Stimulated activated CD8-positive, alpha-beta memory T cell treated with anti-CD3 and anti-CD28 coated beads, Interleukin-15, amount 100 ng/mL, for 1 hour (primary cell): ENCODE measurements around the gene ZNF317.

Source experiments
- DNase-seq: peaks from one replicate; pipeline ENCODE4 v3.0.0-alpha.2; 2020; ENCODE audit warnings: low read depth

Gene ZNF317

GRCh38 chr19:9140159-9140874 lies at the start of gene ZNF317:
TSS of gene ZNF317 (plus strand) at chr19:9140397. CDS start at chr19:9156017, 15,620 bp downstream.
- DNase-seq: peak; percentile 82

GRCh38 chr19:9107375-9107774 lies 32.8 kb upstream of the ZNF317 start, which contains the start of gene OR7G2:
TSS of gene OR7G2 (minus strand) at chr19:9107475. CDS start at chr19:9103243, 4,232 bp downstream.
- DNase-seq: no peak

- no peak for DNase-seq
Observed at GRCh38 chr19:9109959-9110358, 30.2 kb upstream of the ZNF317 start.

- DNase-seq: no peak
Observed at GRCh38 chr19:9115307-9115813, 24.8 kb upstream of the ZNF317 start, which contains the start of gene OR7G1. TSS of gene OR7G1 (minus strand) at chr19:9115763. CDS start at chr19:9115763, 0 bp downstream.

- no peak for DNase-seq
Observed at GRCh38 chr19:9116547-9116946, 23.6 kb upstream of the ZNF317 start.

GRCh38 chr19:9126900-9127405 lies 13.2 kb upstream of the ZNF317 start, which contains the start of gene OR7G3:
TSS of gene OR7G3 (minus strand) at chr19:9126950. CDS start at chr19:9126950, 0 bp downstream.
- no peak for DNase-seq

- no peak for DNase-seq
Observed at GRCh38 chr19:9128171-9128570, 12.0 kb upstream of the ZNF317 start.

GRCh38 chr19:9130965-9131364 lies 9.2 kb upstream of the ZNF317 start:
- no peak for DNase-seq

- no peak for DNase-seq
Observed at GRCh38 chr19:9132422-9132821, 7.8 kb upstream of the ZNF317 start.

GRCh38 chr19:9139609-9140158 lies 513 bp upstream of the ZNF317 start:
- no peak for DNase-seq

GRCh38 chr19:9144920-9145319 lies 4.7 kb downstream of the ZNF317 start:
- no peak for DNase-seq

- no peak for DNase-seq
Observed at GRCh38 chr19:9146882-9147281, 6.7 kb downstream of the ZNF317 start.

- no peak for DNase-seq
Observed at GRCh38 chr19:9148697-9149096, 8.5 kb downstream of the ZNF317 start.

GRCh38 chr19:9149997-9150396 lies 9.8 kb downstream of the ZNF317 start:
- no peak for DNase-seq

GRCh38 chr19:9150650-9151049 lies 10.5 kb downstream of the ZNF317 start:
- no peak for DNase-seq

GRCh38 chr19:9151367-9151766 lies 11.2 kb downstream of the ZNF317 start:
- DNase-seq: no peak

GRCh38 chr19:9155591-9155990 lies 15.4 kb downstream of the ZNF317 start:
- DNase-seq: no peak

- no peak for DNase-seq
Observed at GRCh38 chr19:9156304-9156703, 16.1 kb downstream of the ZNF317 start.

- DNase-seq: no peak
Observed at GRCh38 chr19:9159891-9160290, 19.7 kb downstream of the ZNF317 start.

- DNase-seq: no peak
Observed at GRCh38 chr19:9161427-9161826, 21.2 kb downstream of the ZNF317 start.

- no peak for DNase-seq
Observed at GRCh38 chr19:9165261-9165660, 25.1 kb downstream of the ZNF317 start.

GRCh38 chr19:9166846-9167245 lies 26.6 kb downstream of the ZNF317 start:
- DNase-seq: no peak

- DNase-seq: no peak
Observed at GRCh38 chr19:9171393-9171991, 31.3 kb downstream of the ZNF317 start.
